ENCODE results near the gene NCAPD3. TPM values are rescaled to one million over a fixed set of nuclear protein-coding genes. Genes with fewer than 3 reads are reported as not detected.

Gene NCAPD3
- total RNA-seq, 4 donors from 2014 or later, result 6.2 to 9.6 (median 8.8) TPM

GRCh38 chr11:134236834-134237556 lies 13.2 kb upstream of the NCAPD3 start:
- Histone ChIP-seq H3K27ac (replicated peaks in 1 of 4) (no peak overlapping the region), H3K36me3 (peaks cover 32 to 77% (median 56%) of the 10 kb centered on the region in 4 donors), H3K9me3 (no peaks in the 10 kb centered on the region), H3K4me1 (peaks cover 0 to 8% (median 3%) of the 10 kb centered on the region in 4 donors), H3K27me3 (no peaks in the 10 kb centered on the region), H3K4me3 (no peak overlapping the region)
- TF ChIP-seq POLR2A (IDR thresholded peaks at IDR 0.05; ENCODE audit: low read depth) (no peak), POLR2AphosphoS5 (IDR thresholded peaks at IDR 0.05) (no peak), EP300 (IDR thresholded peaks at IDR 0.05) (no peak), CTCF (IDR thresholded peaks at IDR 0.05) (no peak)
- intact Hi-C loops (cut with DNase I), result no loop called here
- 88% methylated on average over 7 of the region's 7 CpGs for WGBS
- DNase-seq (ENCODE audit: extremely low spot score), result no peak

DNA sequence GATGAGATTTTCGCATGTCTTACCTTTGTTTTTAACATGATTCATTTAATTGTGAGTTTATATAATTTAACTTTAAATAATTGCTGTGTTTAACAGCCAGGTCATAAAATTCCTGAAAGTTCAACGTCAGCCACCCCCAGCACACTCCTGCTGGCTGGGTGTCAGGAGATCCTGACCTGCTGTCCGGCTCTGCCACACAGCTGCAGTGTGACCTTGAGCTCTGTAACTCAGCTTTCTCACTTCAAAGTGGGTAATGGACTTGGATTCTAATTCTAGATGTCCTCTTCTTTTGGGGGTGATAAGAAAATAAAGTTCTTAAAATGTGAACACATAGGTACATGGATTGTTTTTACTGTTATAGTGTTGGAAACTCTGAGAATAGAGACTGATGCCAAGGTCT lies 11.6 kb upstream of the NCAPD3 start:
- Histone ChIP-seq H3K4me1 (peaks cover 0 to 22% (median 17%) of the 10 kb centered on the region in 4 donors), H3K4me3 (no peak overlapping the region), H3K36me3 (peaks cover 22 to 61% (median 41%) of the 10 kb centered on the region in 4 donors), H3K27ac (replicated peaks in 1 of 4) (no peak overlapping the region), H3K9me3 (no peaks in the 10 kb centered on the region), H3K27me3 (no peaks in the 10 kb centered on the region)
- 87% methylated on average over 3 of the region's 3 CpGs for WGBS
- no peak for DNase-seq (ENCODE audit: extremely low spot score)
- no peak for TF ChIP-seq POLR2AphosphoS5 (IDR thresholded peaks at IDR 0.05)
- intact Hi-C loops (cut with DNase I), result no loop called here

DNA sequence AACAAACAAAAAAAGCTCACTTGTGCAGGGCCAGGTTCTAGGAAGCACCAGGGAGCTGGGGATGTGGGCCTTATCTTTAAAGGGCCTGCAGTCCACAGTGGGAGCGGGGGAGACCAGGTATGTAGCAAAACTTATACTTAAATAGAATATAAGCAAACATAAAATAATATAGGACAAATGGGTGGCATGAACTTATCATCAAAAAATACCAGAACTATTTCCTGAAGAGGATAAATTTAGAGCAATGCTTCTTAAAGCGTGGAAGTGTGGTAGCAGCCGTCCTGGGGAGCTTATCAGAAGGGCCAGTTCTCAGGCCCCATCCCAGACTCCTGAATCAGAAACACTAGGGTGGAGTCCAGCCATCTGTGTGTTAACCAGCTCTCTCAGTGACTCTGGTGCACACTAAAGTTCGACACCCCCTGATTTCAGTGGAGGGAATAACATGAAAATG lies 10.0 kb upstream of the NCAPD3 start:
- 88% methylated on average over 4 of the region's 4 CpGs for WGBS
- H3K36me3 ChIP-seq, result peaks cover 8 to 45% (median 25%) of the 10 kb centered on the region in 4 donors
- DNase-seq (ENCODE audit: extremely low spot score), result no peak
- no peaks in the 10 kb centered on the region for H3K9me3 ChIP-seq
- no peak overlapping the region for H3K27ac ChIP-seq (replicated peaks in 1 of 4)
- H3K4me3 ChIP-seq, result no peak overlapping the region
- H3K27me3 ChIP-seq, result no peaks in the 10 kb centered on the region
- intact Hi-C loops (cut with DNase I), result no loop called here
- TF ChIP-seq POLR2A (IDR thresholded peaks at IDR 0.05; ENCODE audit: low read depth) (no peak), CTCF (IDR thresholded peaks at IDR 0.05) (no peak), EP300 (IDR thresholded peaks at IDR 0.05) (no peak), POLR2AphosphoS5 (IDR thresholded peaks at IDR 0.05) (no peak)
- H3K4me1 ChIP-seq, result peaks cover 0 to 32% (median 27%) of the 10 kb centered on the region in 4 donors

GRCh38 chr11:134231958-134232659 lies 8.3 kb upstream of the NCAPD3 start:
- WGBS, result 73% methylated on average over 10 of the region's 10 CpGs
- Histone ChIP-seq H3K4me1 (peaks cover 10 to 46% (median 37%) of the 10 kb centered on the region in 4 donors), H3K27ac (replicated peaks in 1 of 4) (no peak overlapping the region)

More at GRCh38 chr11:134231958-134232659, 8.3 kb upstream of the NCAPD3 start:
- no peak for DNase-seq (ENCODE audit: extremely low spot score)
- H3K36me3 ChIP-seq, result peaks cover 5 to 28% (median 14%) of the 10 kb centered on the region in 4 donors
- no peaks in the 10 kb centered on the region for H3K9me3 ChIP-seq
- TF ChIP-seq POLR2AphosphoS5 (IDR thresholded peaks at IDR 0.05) (no peak), CTCF (IDR thresholded peaks at IDR 0.05) (no peak), POLR2A (IDR thresholded peaks at IDR 0.05; ENCODE audit: low read depth) (no peak), EP300 (IDR thresholded peaks at IDR 0.05) (no peak)
- no peak overlapping the region for H3K4me3 ChIP-seq
- no peaks in the 10 kb centered on the region for H3K27me3 ChIP-seq
- intact Hi-C loops (cut with DNase I), result no loop called here

All from esophagus muscularis mucosa (tissue), 4 donors.